Activated T-helper 2 cell treated with anti-CD3 and anti-CD28 coated beads, Interferon-gamma antibody, Interleukin-2, Interleukin-4, amounts not matched to agents 10 μg/mL and 5 μg/mL and 100 μg/mL, durations not matched to agents 14 hours and 24 hours and 36 hours (primary cell): ENCODE measurements around the gene GSTT2B. TPM values are rescaled to one million over a fixed set of nuclear protein-coding genes. Genes with fewer than 3 reads are reported as not detected.
"Not testable (repeated sequence)": the region's sequence is repeated elsewhere in the genome, so short reads cannot be mapped to it uniquely, and the experiment has no call there.

Experiments used
- DNase-seq: peaks from one replicate; pipeline ENCODE4 v3.0.0; 2021; ENCODE audit warnings: low spot score
- H3K27ac Mint-ChIP-seq: one replicate; pipeline ENCODE4 v1.8.0; 2021; ENCODE audit warnings: mixed read lengths
- H3K27me3 Mint-ChIP-seq: one replicate; pipeline ENCODE4 v1.8.0; 2021; ENCODE audit warnings: low read depth, mixed read lengths
- H3K36me3 Mint-ChIP-seq: one replicate; pipeline ENCODE4 v1.8.0; 2021; ENCODE audit warnings: low read depth, mixed read lengths
- H3K4me1 Mint-ChIP-seq: one replicate; pipeline ENCODE4 v1.8.0; 2021; ENCODE audit warnings: low read depth, mixed read lengths
- H3K4me3 Mint-ChIP-seq: one replicate; pipeline ENCODE4 v1.8.0; 2021; ENCODE audit warnings: low read depth, mild to moderate bottlenecking, moderate library complexity, mixed read lengths
- H3K9me3 Mint-ChIP-seq: one replicate; pipeline ENCODE4 v1.8.0; 2021; ENCODE audit warnings: mixed read lengths
- intact Hi-C: fragments of 100-400 bp; cut with micrococcal nuclease; formaldehyde crosslinking; loops from one replicate; pipeline ENCODE4 v1.15.1; 2023
- total RNA-seq: library from RNA; stranded (reverse); gene quantifications from 2 replicates; pipeline ENCODE4 v1.2.3, GENCODE V29; 2022

GSTT2B gene
- total RNA-seq, 1 donor from 2014 or later, result 0.66 TPM

GRCh38 chr22:23915290-23915689, 45.7 kb downstream of the GSTT2B start:
- intact Hi-C loops, result loop anchor here (2.0 to 10.0 kb wide), 2 partner anchors 58 to 640 kb away; partner anchors contain the start of genes GUCD1, SLC2A11 and SNRPD3

GRCh38 chr22:23913661-23914353, 47.2 kb downstream of the GSTT2B start:
- Mint-ChIP-seq H3K4me3 (peak overlapping the region; percentile 98), H3K27ac (peak overlapping the region; percentile 99), H3K36me3 (no peaks in the 10 kb centered on the region), H3K9me3 (no peaks in the 10 kb centered on the region), H3K27me3 (peaks cover 3% of the 10 kb centered on the region), H3K4me1 (peaks cover 24% of the 10 kb centered on the region)
- DNase-seq, result peak; percentile 100
- intact Hi-C loops, result loop anchor here (1.0 to 10.0 kb wide), 4 partner anchors 20 to 641 kb away; partner anchors contain the start of genes GUCD1, MIF, SLC2A11 and SNRPD3

More at GRCh38 chr22:23915290-23915689, 45.7 kb downstream of the GSTT2B start:
- Mint-ChIP-seq H3K27me3 (no peaks in the 10 kb centered on the region), H3K27ac (no peak overlapping the region), H3K4me1 (peaks cover 24% of the 10 kb centered on the region), H3K4me3 (no peak overlapping the region), H3K9me3 (no peaks in the 10 kb centered on the region), H3K36me3 (no peaks in the 10 kb centered on the region)
- no peak for DNase-seq

GRCh38 chr22:23913306-23913660, 47.7 kb downstream of the GSTT2B start:
- Mint-ChIP-seq H3K27ac (peak overlapping the region; percentile 99), H3K9me3 (no peaks in the 10 kb centered on the region), H3K4me1 (peaks cover 24% of the 10 kb centered on the region), H3K27me3 (peaks cover 7% of the 10 kb centered on the region), H3K36me3 (no peaks in the 10 kb centered on the region), H3K4me3 (peak overlapping the region; percentile 98)
- intact Hi-C loops, result loop anchor here (5.0 to 10.0 kb wide), 2 partner anchors 206 to 642 kb away; partner anchors contain the start of genes GUCD1 and SNRPD3
- no peak for DNase-seq

- Mint-ChIP-seq H3K36me3 (no peaks in the 10 kb centered on the region), H3K9me3 (no peaks in the 10 kb centered on the region), H3K27me3 (peaks cover 7% of the 10 kb centered on the region), H3K4me1 (peaks cover 24% of the 10 kb centered on the region), H3K27ac (no peak overlapping the region), H3K4me3 (peak overlapping the region; percentile 5)
- intact Hi-C loops, result loop anchor here (5.0 to 10.0 kb wide), 2 partner anchors 205 to 642 kb away; partner anchors contain the start of genes GUCD1 and SNRPD3
- DNase-seq, result no peak
Observed at GRCh38 chr22:23912293-23912903, 48.6 kb downstream of the GSTT2B start.

- no peaks in the 10 kb centered on the region for H3K36me3 Mint-ChIP-seq
- H3K9me3 Mint-ChIP-seq, result no peaks in the 10 kb centered on the region
- H3K27me3 Mint-ChIP-seq, result peaks cover 9% of the 10 kb centered on the region
- no peak overlapping the region for H3K4me3 Mint-ChIP-seq
- H3K4me1 Mint-ChIP-seq, result peaks cover 24% of the 10 kb centered on the region
- intact Hi-C loops, result loop anchor here (5.0 to 10.0 kb wide), 2 partner anchors 204 to 643 kb away; partner anchors contain the start of genes GUCD1 and SNRPD3
- DNase-seq, result no peak
- H3K27ac Mint-ChIP-seq, result no peak overlapping the region
Observed at GRCh38 chr22:23911318-23911980, 49.5 kb downstream of the GSTT2B start.

GRCh38 chr22:23910496-23911190, 50.4 kb downstream of the GSTT2B start:
- H3K27me3 Mint-ChIP-seq, result peaks cover 11% of the 10 kb centered on the region
- H3K36me3 Mint-ChIP-seq, result no peaks in the 10 kb centered on the region
- no peak overlapping the region for H3K4me3 Mint-ChIP-seq
- intact Hi-C loops, result loop anchor here (5.0 to 10.0 kb wide), 2 partner anchors 203 to 644 kb away; partner anchors contain the start of genes GUCD1 and SNRPD3
- DNase-seq, result no peak
- no peak overlapping the region for H3K27ac Mint-ChIP-seq
- peaks cover 25% of the 10 kb centered on the region for H3K4me1 Mint-ChIP-seq
- H3K9me3 Mint-ChIP-seq, result no peaks in the 10 kb centered on the region

- no peaks in the 10 kb centered on the region for H3K36me3 Mint-ChIP-seq
- DNase-seq, result no peak
- no peaks in the 10 kb centered on the region for H3K9me3 Mint-ChIP-seq
- intact Hi-C loops, result no loop called here
- H3K4me3 Mint-ChIP-seq, result no peak overlapping the region
- H3K27me3 Mint-ChIP-seq, result peaks cover 17% of the 10 kb centered on the region
- no peak overlapping the region for H3K27ac Mint-ChIP-seq
- H3K4me1 Mint-ChIP-seq, result peaks cover 24% of the 10 kb centered on the region
Observed at GRCh38 chr22:23909296-23909898, 51.6 kb downstream of the GSTT2B start.

GRCh38 chr22:23908587-23909205, 52.3 kb downstream of the GSTT2B start:
- H3K27ac Mint-ChIP-seq, result no peak overlapping the region
- no peak for DNase-seq
- no peaks in the 10 kb centered on the region for H3K9me3 Mint-ChIP-seq
- intact Hi-C loops, result no loop called here
- peaks cover 23% of the 10 kb centered on the region for H3K27me3 Mint-ChIP-seq
- peaks cover 22% of the 10 kb centered on the region for H3K4me1 Mint-ChIP-seq
- H3K4me3 Mint-ChIP-seq, result no peak overlapping the region
- no peaks in the 10 kb centered on the region for H3K36me3 Mint-ChIP-seq

- peaks cover 12% of the 10 kb centered on the region for H3K4me1 Mint-ChIP-seq
- H3K36me3 Mint-ChIP-seq, H3K27ac Mint-ChIP-seq, DNase-seq, H3K9me3 Mint-ChIP-seq, H3K4me3 Mint-ChIP-seq, intact Hi-C loops: not testable (repeated sequence)
- peaks cover 23% of the 10 kb centered on the region for H3K27me3 Mint-ChIP-seq
Observed at GRCh38 chr22:23907423-23907822, 53.6 kb downstream of the GSTT2B start.
